Measurements from ENCODE around the gene PALD1.

- TF ChIP-seq CTCF (IDR thresholded peaks at IDR 0.05) (no peak), POLR2A (IDR thresholded peaks at IDR 0.05) (no peak)
Measured at GRCh38 chr10:70562036-70562755, 83.6 kb downstream of the PALD1 start.

Data from testis (tissue), 2 donors.